HepG2 (cell line): ENCODE data around the gene PIGV. TPM values are rescaled to one million over a fixed set of nuclear protein-coding genes. Genes with fewer than 3 reads are reported as not detected.
A peak's percentile ranks its signal among the peaks of the same experiment; 100 is the strongest.

Source experiments
- BCL6 ChIP-seq: IDR thresholded peaks from 2 replicates; pipeline ENCODE4 v1.6.1; 2016; ENCODE audit warnings: missing genetic modification reagents, missing compliant biosample characterization
- FOSL2 ChIP-seq: sonication (generic); formaldehyde crosslinking; IDR thresholded peaks from 2 replicates; pipeline ENCODE4 v1.4.0; 2020; ENCODE audit warnings: missing genetic modification reagents
- GATAD2A ChIP-seq: IDR thresholded peaks from 2 replicates; pipeline ENCODE4 v1.6.1; 2016
- NCOA2 ChIP-seq: sonication (generic); formaldehyde crosslinking; IDR thresholded peaks from 2 replicates; pipeline ENCODE4 v1.8.0; 2022; ENCODE audit warnings: inconsistent platforms
- ONECUT2 ChIP-seq: sonication (generic); formaldehyde crosslinking; IDR thresholded peaks from 2 replicates; pipeline ENCODE4 v1.4.0; 2020; ENCODE audit warnings: missing genetic modification reagents
- RXRB ChIP-seq: IDR thresholded peaks from 2 replicates; pipeline ENCODE4 v1.6.1; 2016; ENCODE audit warnings: borderline replicate concordance, missing genetic modification reagents, missing compliant biosample characterization
- TMF1 ChIP-seq: sonication (generic); formaldehyde crosslinking; IDR thresholded peaks from 2 replicates; pipeline ENCODE4 v1.8.1; 2022; ENCODE audit warnings: low read depth, missing genetic modification reagents
- ZBTB7A ChIP-seq: sonication (generic); formaldehyde crosslinking; IDR thresholded peaks from 2 replicates; pipeline ENCODE4 v1.8.0; 2022; ENCODE audit warnings: mild to moderate bottlenecking, missing genetic modification reagents
- ZNF124 ChIP-seq: sonication (generic); formaldehyde crosslinking; IDR thresholded peaks from 2 replicates; pipeline ENCODE4 v1.4.0; 2020; ENCODE audit warnings: missing genetic modification reagents
- ZNF326 ChIP-seq: sonication (generic); formaldehyde crosslinking; IDR thresholded peaks from 2 replicates; pipeline ENCODE4 v1.4.0; 2020; ENCODE audit warnings: missing genetic modification reagents, borderline replicate concordance
- ZNF567 ChIP-seq: sonication (generic); formaldehyde crosslinking; IDR thresholded peaks from 2 replicates; pipeline ENCODE4 v1.8.1; 2023; ENCODE audit warnings: mild to moderate bottlenecking, missing genetic modification reagents, borderline replicate concordance
- polyA plus RNA-seq, 8 experiments: library from polyadenylated mRNA; depleted of rRNA in 3 of 8; stranded (reverse) in 7 of 8; unstranded in 1 of 8; fragments of >200 nt; fragmentation: Illumina TruSeq in 4 of 8; extraction: Trizol in 4 of 8; gene quantifications; 2 replicates each; pipeline versions ENCODE4 v1.2.1 to v1.2.3, GENCODE V29; 2011 to 2016; ENCODE audit warnings: low read depth in 4 of 8, missing spikeins in 1 of 8, mixed read lengths in 1 of 8; ENCODE audit not compliant: insufficient read depth in 1 of 8
- total RNA-seq, 5 experiments: library from RNA; depleted of rRNA; stranded (reverse); fragments of >200 nt; fragmentation: Illumina TruSeq; extraction: Trizol; gene quantifications; 2 replicates each; pipeline ENCODE4 v1.2.3, GENCODE V29; 2016; ENCODE audit warnings: low read depth in 1 of 5
- TF ChIP-seq, protein P1 (sequence below): sonication (generic); formaldehyde crosslinking; IDR thresholded peaks from 2 replicates; pipeline ENCODE4 v1.5.1; 2020; ENCODE audit warnings: mild to moderate bottlenecking, missing genetic modification reagents, borderline replicate concordance
- TF ChIP-seq, protein P2 (sequence below): sonication (generic); formaldehyde crosslinking; IDR thresholded peaks from 2 replicates; pipeline ENCODE4 v1.4.0; 2020; ENCODE audit warnings: mild to moderate bottlenecking, missing genetic modification reagents
- TF ChIP-seq, protein P3 (sequence below): sonication (generic); formaldehyde crosslinking; IDR thresholded peaks from 2 replicates; pipeline ENCODE4 v1.4.0; 2020; ENCODE audit warnings: missing genetic modification reagents, borderline replicate concordance
- TF ChIP-seq, protein P4 (sequence below): sonication (generic); formaldehyde crosslinking; IDR thresholded peaks from 2 replicates; pipeline ENCODE4 v1.8.1; 2022; ENCODE audit warnings: mild to moderate bottlenecking, missing genetic modification reagents

PIGV gene
- total and polyA plus RNA-seq, 2 of the 13 experiments (the other 11 are each of a cell fraction or from before 2014, with no cell fraction given): 13.5 to 22.7 TPM

DNA sequence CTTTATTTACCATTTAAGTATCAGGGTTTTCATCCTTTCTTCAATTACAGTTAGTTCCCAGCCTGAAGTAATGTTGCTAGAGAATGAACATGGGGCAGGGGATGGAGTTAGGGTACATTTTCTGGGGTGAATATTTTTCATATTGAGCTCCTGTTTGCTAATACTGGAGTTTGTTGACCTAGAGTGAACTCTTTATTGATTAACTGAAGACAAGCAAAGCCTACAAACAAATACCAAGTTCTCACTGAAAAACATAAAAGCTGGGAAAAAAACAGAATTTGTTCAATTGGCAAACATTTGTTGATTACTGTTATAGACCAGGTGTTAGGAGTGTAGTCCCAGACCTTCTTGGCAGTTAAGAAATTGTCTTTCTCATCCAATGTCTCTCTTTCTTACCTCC is 28.2 kb upstream of the PIGV start (continued):
- TF ChIP-seq, protein P1, sequence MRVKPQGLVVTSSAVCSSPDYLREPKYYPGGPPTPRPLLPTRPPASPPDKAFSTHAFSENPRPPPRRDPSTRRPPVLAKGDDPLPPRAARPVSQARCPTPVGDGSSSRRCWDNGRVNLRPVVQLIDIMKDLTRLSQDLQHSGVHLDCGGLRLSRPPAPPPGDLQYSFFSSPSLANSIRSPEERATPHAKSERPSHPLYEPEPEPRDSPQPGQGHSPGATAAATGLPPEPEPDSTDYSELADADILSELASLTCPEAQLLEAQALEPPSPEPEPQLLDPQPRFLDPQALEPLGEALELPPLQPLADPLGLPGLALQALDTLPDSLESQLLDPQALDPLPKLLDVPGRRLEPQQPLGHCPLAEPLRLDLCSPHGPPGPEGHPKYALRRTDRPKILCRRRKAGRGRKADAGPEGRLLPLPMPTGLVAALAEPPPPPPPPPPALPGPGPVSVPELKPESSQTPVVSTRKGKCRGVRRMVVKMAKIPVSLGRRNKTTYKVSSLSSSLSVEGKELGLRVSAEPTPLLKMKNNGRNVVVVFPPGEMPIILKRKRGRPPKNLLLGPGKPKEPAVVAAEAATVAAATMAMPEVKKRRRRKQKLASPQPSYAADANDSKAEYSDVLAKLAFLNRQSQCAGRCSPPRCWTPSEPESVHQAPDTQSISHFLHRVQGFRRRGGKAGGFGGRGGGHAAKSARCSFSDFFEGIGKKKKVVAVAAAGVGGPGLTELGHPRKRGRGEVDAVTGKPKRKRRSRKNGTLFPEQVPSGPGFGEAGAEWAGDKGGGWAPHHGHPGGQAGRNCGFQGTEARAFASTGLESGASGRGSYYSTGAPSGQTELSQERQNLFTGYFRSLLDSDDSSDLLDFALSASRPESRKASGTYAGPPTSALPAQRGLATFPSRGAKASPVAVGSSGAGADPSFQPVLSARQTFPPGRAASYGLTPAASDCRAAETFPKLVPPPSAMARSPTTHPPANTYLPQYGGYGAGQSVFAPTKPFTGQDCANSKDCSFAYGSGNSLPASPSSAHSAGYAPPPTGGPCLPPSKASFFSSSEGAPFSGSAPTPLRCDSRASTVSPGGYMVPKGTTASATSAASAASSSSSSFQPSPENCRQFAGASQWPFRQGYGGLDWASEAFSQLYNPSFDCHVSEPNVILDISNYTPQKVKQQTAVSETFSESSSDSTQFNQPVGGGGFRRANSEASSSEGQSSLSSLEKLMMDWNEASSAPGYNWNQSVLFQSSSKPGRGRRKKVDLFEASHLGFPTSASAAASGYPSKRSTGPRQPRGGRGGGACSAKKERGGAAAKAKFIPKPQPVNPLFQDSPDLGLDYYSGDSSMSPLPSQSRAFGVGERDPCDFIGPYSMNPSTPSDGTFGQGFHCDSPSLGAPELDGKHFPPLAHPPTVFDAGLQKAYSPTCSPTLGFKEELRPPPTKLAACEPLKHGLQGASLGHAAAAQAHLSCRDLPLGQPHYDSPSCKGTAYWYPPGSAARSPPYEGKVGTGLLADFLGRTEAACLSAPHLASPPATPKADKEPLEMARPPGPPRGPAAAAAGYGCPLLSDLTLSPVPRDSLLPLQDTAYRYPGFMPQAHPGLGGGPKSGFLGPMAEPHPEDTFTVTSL (CRISPR knock-in tag): peak; percentile 17; the same call in 1 of the 2 replicates
- TF ChIP-seq BCL6: 0 out of 2 replicates have a peak, but pooled peaks have one; percentile 15
- TF ChIP-seq NCOA2 (CRISPR knock-in tag): peak; percentile 40; the same call in 1 of the 2 replicates
- no peak for TF ChIP-seq FOSL2 (CRISPR knock-in tag)
- TF ChIP-seq ZBTB7A (CRISPR knock-in tag): no peak
- TF ChIP-seq GATAD2A (CRISPR knock-in tag): peak; percentile 35; the same call in 1 of the 2 replicates
- TF ChIP-seq, protein P2, sequence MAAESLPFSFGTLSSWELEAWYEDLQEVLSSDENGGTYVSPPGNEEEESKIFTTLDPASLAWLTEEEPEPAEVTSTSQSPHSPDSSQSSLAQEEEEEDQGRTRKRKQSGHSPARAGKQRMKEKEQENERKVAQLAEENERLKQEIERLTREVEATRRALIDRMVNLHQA: no peak
- TF ChIP-seq ONECUT2 (CRISPR knock-in tag): peak; percentile 57; the same call in 1 of the 2 replicates
- peak; percentile 51; the same call in 1 of the 2 replicates for TF ChIP-seq RXRB
- TF ChIP-seq, protein P3, sequence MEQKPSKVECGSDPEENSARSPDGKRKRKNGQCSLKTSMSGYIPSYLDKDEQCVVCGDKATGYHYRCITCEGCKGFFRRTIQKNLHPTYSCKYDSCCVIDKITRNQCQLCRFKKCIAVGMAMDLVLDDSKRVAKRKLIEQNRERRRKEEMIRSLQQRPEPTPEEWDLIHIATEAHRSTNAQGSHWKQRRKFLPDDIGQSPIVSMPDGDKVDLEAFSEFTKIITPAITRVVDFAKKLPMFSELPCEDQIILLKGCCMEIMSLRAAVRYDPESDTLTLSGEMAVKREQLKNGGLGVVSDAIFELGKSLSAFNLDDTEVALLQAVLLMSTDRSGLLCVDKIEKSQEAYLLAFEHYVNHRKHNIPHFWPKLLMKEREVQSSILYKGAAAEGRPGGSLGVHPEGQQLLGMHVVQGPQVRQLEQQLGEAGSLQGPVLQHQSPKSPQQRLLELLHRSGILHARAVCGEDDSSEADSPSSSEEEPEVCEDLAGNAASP (CRISPR knock-in tag): 0 out of 2 replicates have a peak, but pooled peaks have one; percentile 32
- TF ChIP-seq TMF1: no peak
- no peak for TF ChIP-seq ZNF567 (CRISPR knock-in tag)
- TF ChIP-seq ZNF326 (CRISPR knock-in tag): no peak
- TF ChIP-seq, protein P4, sequence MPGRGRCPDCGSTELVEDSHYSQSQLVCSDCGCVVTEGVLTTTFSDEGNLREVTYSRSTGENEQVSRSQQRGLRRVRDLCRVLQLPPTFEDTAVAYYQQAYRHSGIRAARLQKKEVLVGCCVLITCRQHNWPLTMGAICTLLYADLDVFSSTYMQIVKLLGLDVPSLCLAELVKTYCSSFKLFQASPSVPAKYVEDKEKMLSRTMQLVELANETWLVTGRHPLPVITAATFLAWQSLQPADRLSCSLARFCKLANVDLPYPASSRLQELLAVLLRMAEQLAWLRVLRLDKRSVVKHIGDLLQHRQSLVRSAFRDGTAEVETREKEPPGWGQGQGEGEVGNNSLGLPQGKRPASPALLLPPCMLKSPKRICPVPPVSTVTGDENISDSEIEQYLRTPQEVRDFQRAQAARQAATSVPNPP (CRISPR knock-in tag): no peak
- no peak for TF ChIP-seq ZNF124 (CRISPR knock-in tag)
